Choroid plexus epithelial cell (primary cell): Measurements from ENCODE around the gene KCTD12.

ENCODE experiments used
- DNase-seq: peaks from one replicate; pipeline ENCODE4 v3.0.0-alpha.2; 2010; ENCODE audit warnings: low read depth
- H3K4me3 ChIP-seq: 2 replicates; pipeline ENCODE4 v1.5.1; 2011; ENCODE audit warnings: low read depth, mild to moderate bottlenecking, control low read depth, low read length, moderate library complexity
- CTCF ChIP-seq: conservative IDR thresholded peaks from 2 replicates; pipeline ENCODE4 v1.5.1; 2011; ENCODE audit warnings: low read depth, mild to moderate bottlenecking, control low read depth, inconsistent platforms, low read length, moderate library complexity

The KCTD12 gene

GRCh38 chr13:76833441-76833954, 52.7 kb downstream of the KCTD12 start:
- no peak for TF ChIP-seq CTCF
- no peak overlapping the region for H3K4me3 ChIP-seq
- no peak for DNase-seq

GRCh38 chr13:76832258-76832988, 53.8 kb downstream of the KCTD12 start:
- no peak for DNase-seq
- TF ChIP-seq CTCF = no peak
- no peak overlapping the region for H3K4me3 ChIP-seq

- DNase-seq = no peak
- no peak for TF ChIP-seq CTCF
- H3K4me3 ChIP-seq = no peak overlapping the region
Measured at GRCh38 chr13:76830805-76831204, 55.4 kb downstream of the KCTD12 start.
